Esophagus muscularis mucosa (tissue), 4 donors: ENCODE data around the gene PMEL. TPM values are rescaled to one million over a fixed set of nuclear protein-coding genes. Genes with fewer than 3 reads are reported as not detected.

Source experiments
- DNase-seq: peaks from one replicate; pipeline ENCODE4 v3.0.0-alpha.2; 2017; ENCODE audit errors: extremely low spot score
- H3K27ac ChIP-seq, 4 donors: fragments of 200-600 bp; sonication (generic); replicated peaks in 1 of 4; 1 replicate in 3 of 4; 2 replicates in 1 of 4; pipeline ENCODE4 v1.5.1; 2016 to 2019; ENCODE audit warnings: mild to moderate bottlenecking in 1 of 4
- H3K27me3 ChIP-seq, 4 donors: fragments of 200-600 bp; sonication (generic); one replicate each; pipeline versions ENCODE4 v1.5.1 to v1.6.0; 2016 to 2019
- H3K36me3 ChIP-seq, 4 donors: fragments of 200-600 bp; sonication (generic); one replicate each; pipeline ENCODE4 v1.5.1; 2016 to 2019
- H3K4me1 ChIP-seq, 4 donors: fragments of 200-600 bp; sonication (generic); one replicate each; pipeline ENCODE4 v1.5.1; 2016 to 2019
- H3K4me3 ChIP-seq, 4 donors: fragments of 200-600 bp; sonication (generic); 1 replicate in 2 of 4; 2 replicates in 2 of 4; pipeline ENCODE4 v1.5.1; 2016 to 2019; ENCODE audit warnings: mild to moderate bottlenecking in 4 of 4, moderate library complexity in 1 of 4
- H3K9me3 ChIP-seq, 4 donors: fragments of 200-600 bp; sonication (generic); 1 replicate in 3 of 4; 2 replicates in 1 of 4; pipeline ENCODE4 v1.5.1; 2016 to 2019
- CTCF ChIP-seq, 3 experiments: fragments of 200-600 bp in 2 of 3; fragments of 450-650 bp in 1 of 3; sonication (generic) in 2 of 3; IDR thresholded peaks; one replicate each; pipeline ENCODE4 v1.5.1; 2017 to 2019; ENCODE audit warnings: antibody characterized with exemption in 3 of 3, mild to moderate bottlenecking in 2 of 3, moderate library complexity in 1 of 3
- EP300 ChIP-seq: sonication (generic); formaldehyde crosslinking; IDR thresholded peaks from one replicate; pipeline ENCODE4 v1.6.1; 2017; ENCODE audit warnings: antibody characterized with exemption
- POLR2A ChIP-seq: fragments of 450-650 bp; IDR thresholded peaks from one replicate; pipeline ENCODE4 v1.6.1; 2017; ENCODE audit warnings: antibody characterized with exemption, moderate library complexity, mild to moderate bottlenecking, low read depth
- POLR2AphosphoS5 ChIP-seq, 2 donors: sonication (generic); formaldehyde crosslinking; IDR thresholded peaks; one replicate each; pipeline ENCODE4 v1.6.1; 2017; ENCODE audit warnings: antibody characterized with exemption in 2 of 2
- WGBS: methylation state at CpG from one replicate; pipeline ENCODE4 v1.1.5; 2018; 5-methylcytosine and 5-hydroxymethylcytosine counted together
- intact Hi-C: fragments of 100-400 bp; cut with DNase I; formaldehyde crosslinking; loops from one replicate; pipeline ENCODE4 v1.15.1; 2023
- total RNA-seq, 4 donors: library from RNA; depleted of rRNA; stranded (reverse); fragments of >200 nt; gene quantifications; one replicate each; pipeline versions ENCODE4 v1.1.0 to v1.2.1, GENCODE V29; 2016

Gene PMEL
- total RNA-seq, 4 donors from 2014 or later: 0.66 to 2.2 TPM; not detected in 2

- 100% methylated on average over 1 of the region's 1 CpG for WGBS
Observed at GRCh38 chr12:55933799-55934742, 31.8 kb downstream of the PMEL start.

GRCh38 chr12:55933169-55933798, 32.6 kb downstream of the PMEL start:
- WGBS: 64% methylated on average over 7 of the region's 7 CpGs
- peaks cover 31 to 72% (median 56%) of the 10 kb centered on the region in 4 donors for H3K4me1 ChIP-seq

More at GRCh38 chr12:55933799-55934742, 31.8 kb downstream of the PMEL start:
- DNase-seq: no peak
- intact Hi-C loops: loop anchor here (5.0 kb wide), 1 partner anchor 33 kb away; the partner anchor contains the start of genes CDK2 and PMEL
- H3K4me3 ChIP-seq: no peak overlapping the region
- no peaks in the 10 kb centered on the region for H3K9me3 ChIP-seq
- TF ChIP-seq POLR2AphosphoS5 (IDR thresholded peaks at IDR 0.05) (no peak), EP300 (no peak), POLR2A (no peak), CTCF (IDR thresholded peaks at IDR 0.05) (no peak)
- H3K4me1 ChIP-seq: peaks cover 23 to 64% (median 48%) of the 10 kb centered on the region in 4 donors
- no peaks in the 10 kb centered on the region for H3K27me3 ChIP-seq
- H3K36me3 ChIP-seq: peaks cover 0 to 6% (median 0%) of the 10 kb centered on the region in 4 donors
- no peak overlapping the region for H3K27ac ChIP-seq

GRCh38 chr12:55932551-55932910, 33.3 kb downstream of the PMEL start:
- Histone ChIP-seq H3K36me3 (no peaks in the 10 kb centered on the region), H3K27ac (peak overlapping the region; percentile 86 to 97 (median 88))

More at GRCh38 chr12:55933169-55933798, 32.6 kb downstream of the PMEL start:
- intact Hi-C loops: loop anchor here (5.0 kb wide), 1 partner anchor 34 kb away; the partner anchor contains the start of genes CDK2 and PMEL
- Histone ChIP-seq H3K4me3 (peak overlapping the region in 3 of 4 donors; percentile 67 to 82 (median 79)), H3K9me3 (no peaks in the 10 kb centered on the region), H3K27me3 (no peaks in the 10 kb centered on the region), H3K27ac (peak overlapping the region in 1 of 4 donors; percentile 89), H3K36me3 (peaks cover 0 to 5% (median 0%) of the 10 kb centered on the region in 4 donors)
- TF ChIP-seq EP300 (no peak), POLR2A (no peak), POLR2AphosphoS5 (IDR thresholded peaks at IDR 0.05) (peak; percentile 18 to 26), CTCF (IDR thresholded peaks at IDR 0.05) (no peak)
- no peak for DNase-seq

More at GRCh38 chr12:55932551-55932910, 33.3 kb downstream of the PMEL start:
- DNase-seq: no peak
- Histone ChIP-seq H3K4me1 (peaks cover 34 to 77% (median 61%) of the 10 kb centered on the region in 4 donors), H3K4me3 (peak overlapping the region; percentile 67 to 82 (median 76)), H3K9me3 (no peaks in the 10 kb centered on the region), H3K27me3 (no peaks in the 10 kb centered on the region)
- intact Hi-C loops: loop anchor here (5.0 kb wide), 1 partner anchor 35 kb away; the partner anchor contains the start of genes CDK2 and PMEL
- 19% methylated on average over 4 of the region's 4 CpGs for WGBS
- no peak for TF ChIP-seq EP300
- no peak for TF ChIP-seq CTCF (IDR thresholded peaks at IDR 0.05)
- TF ChIP-seq POLR2AphosphoS5 (IDR thresholded peaks at IDR 0.05): no peak
- no peak for TF ChIP-seq POLR2A
